Neural cell (in vitro differentiated cells): ENCODE data around the gene ECI1. TPM values are rescaled to one million over a fixed set of nuclear protein-coding genes. Genes with fewer than 3 reads are reported as not detected.
"Not testable (repeated sequence)": the region's sequence is repeated elsewhere in the genome, so short reads cannot be mapped to it uniquely, and the experiment has no call there.

Experiments used
- H2AFZ ChIP-seq: fragments of 200-600, 300-800 bp; sonication (generic), shearing (Covaris generic); 2 replicates; pipeline ENCODE4 v1.6.0; 2014; ENCODE audit warnings: low read depth, mild to moderate bottlenecking, antibody characterized with exemption, low read length, moderate library complexity
- H3F3A ChIP-seq: fragments of 200-600 bp; shearing (Covaris generic); 2 replicates; pipeline ENCODE4 v1.6.1; 2016; ENCODE audit warnings: mild to moderate bottlenecking, moderate library complexity, mixed read lengths, antibody characterized with exemption, low read length; ENCODE audit not compliant: insufficient read depth, poor library complexity, severe bottlenecking
- H3K27ac ChIP-seq: fragments of 200-600, 300-800 bp; sonication (generic), shearing (Covaris generic); 2 replicates; pipeline ENCODE4 v1.5.1; 2014; ENCODE audit warnings: mild to moderate bottlenecking, low read length, moderate library complexity
- H3K27me3 ChIP-seq: fragments of 300-800, 200-600 bp; sonication (generic), shearing (Covaris generic); 2 replicates; pipeline ENCODE4 v1.6.0; 2014; ENCODE audit warnings: mild to moderate bottlenecking, low read depth, low read length, moderate library complexity; ENCODE audit not compliant: insufficient read depth
- H3K36me3 ChIP-seq: fragments of 300-800, 200-600 bp; sonication (generic), shearing (Covaris generic); 2 replicates; pipeline ENCODE4 v1.5.1; 2014; ENCODE audit warnings: mild to moderate bottlenecking, antibody characterized with exemption, low read length, moderate library complexity; ENCODE audit not compliant: insufficient read depth
- H3K4me2 ChIP-seq: fragments of 300-800, 200-600 bp; sonication (generic), shearing (Covaris generic); 2 replicates; pipeline ENCODE4 v1.6.0; 2014; ENCODE audit warnings: mild to moderate bottlenecking, low read length
- H3K4me3 ChIP-seq: fragments of 300-800, 200-600 bp; sonication (generic), shearing (Covaris generic); 2 replicates; pipeline ENCODE4 v1.5.1; 2014; ENCODE audit warnings: mild to moderate bottlenecking, low read length, moderate library complexity
- H3K79me2 ChIP-seq: fragments of 200-600 bp; shearing (Covaris generic); replicated peaks from 2 replicates; pipeline ENCODE4 v1.6.0; 2014; ENCODE audit warnings: mild to moderate bottlenecking, low read length, moderate library complexity; ENCODE audit not compliant: insufficient read depth
- H3K9ac ChIP-seq: fragments of 300-800, 200-600 bp; sonication (generic), shearing (Covaris generic); 2 replicates; pipeline ENCODE4 v1.6.1; 2016; ENCODE audit warnings: mild to moderate bottlenecking, low read length, mixed read lengths
- H3K9me2 ChIP-seq: fragments of 200-600 bp; shearing (Covaris generic); 2 replicates; pipeline ENCODE4 v1.6.1; 2016; ENCODE audit warnings: mild to moderate bottlenecking, low read length, mixed read lengths; ENCODE audit not compliant: insufficient read depth
- H3K9me3 ChIP-seq: fragments of 200-600, 300-800 bp; sonication (generic), shearing (Covaris generic); 2 replicates; pipeline ENCODE4 v1.6.1; 2016; ENCODE audit warnings: mild to moderate bottlenecking, mixed run types, low read length, moderate library complexity, mixed read lengths
- H4K20me1 ChIP-seq: fragments of 200-600 bp; shearing (Covaris generic); 2 replicates; pipeline ENCODE4 v1.6.1; 2016; ENCODE audit warnings: mild to moderate bottlenecking, mixed run types; ENCODE audit not compliant: insufficient read depth
- CTCF ChIP-seq: fragments of 450-650 bp; IDR thresholded peaks from 2 replicates; pipeline ENCODE4 v1.5.1; 2014; ENCODE audit warnings: antibody characterized with exemption, mild to moderate bottlenecking, moderate library complexity; ENCODE audit not compliant: poor library complexity, severe bottlenecking
- EP300 ChIP-seq: fragments of 450-650 bp; conservative IDR thresholded peaks from 2 replicates; pipeline ENCODE4 v1.6.1; 2014; ENCODE audit warnings: antibody characterized with exemption, mild to moderate bottlenecking, moderate library complexity; ENCODE audit not compliant: poor library complexity, severe bottlenecking
- EZH2 ChIP-seq: fragments of 200-600, 300-800 bp; shearing (Covaris generic), sonication (generic); IDR thresholded peaks from 2 replicates; pipeline ENCODE4 v1.6.1; 2014; ENCODE audit warnings: antibody characterized with exemption, low read length, borderline replicate concordance, mild to moderate bottlenecking; ENCODE audit not compliant: insufficient read depth, poor library complexity, severe bottlenecking
- MXI1 ChIP-seq: fragments of 450-650 bp; conservative IDR thresholded peaks from 2 replicates; pipeline ENCODE4 v1.6.1; 2014; ENCODE audit warnings: antibody characterized with exemption, mild to moderate bottlenecking; ENCODE audit not compliant: poor library complexity, severe bottlenecking
- POLR2AphosphoS5 ChIP-seq: IDR thresholded peaks from 2 replicates; pipeline ENCODE4 v1.6.1; 2012
- RAD21 ChIP-seq: fragments of 450-650 bp; conservative IDR thresholded peaks from 2 replicates; pipeline ENCODE4 v1.6.1; 2014; ENCODE audit warnings: antibody characterized with exemption, mild to moderate bottlenecking, moderate library complexity
- REST ChIP-seq: IDR thresholded peaks from 2 replicates; pipeline ENCODE4 v1.6.1; 2012; ENCODE audit warnings: borderline replicate concordance
- SMC3 ChIP-seq: fragments of 450-650 bp; conservative IDR thresholded peaks from 2 replicates; pipeline ENCODE4 v1.6.1; 2014; ENCODE audit warnings: antibody characterized with exemption, mild to moderate bottlenecking, moderate library complexity; ENCODE audit not compliant: poor library complexity
- TAF1 ChIP-seq: IDR thresholded peaks from 2 replicates; pipeline ENCODE4 v1.6.1; 2012; ENCODE audit warnings: low read depth
- polyA plus RNA-seq: library from polyadenylated mRNA; depleted of rRNA; stranded (reverse); fragments of >200 nt; gene quantifications from 2 replicates; pipeline ENCODE4 v1.2.3, GENCODE V29; 2014

Gene ECI1
- polyA plus RNA-seq, 1 donor from 2014 or later, result 35.3 TPM

GRCh38 chr16:2260250-2260649 is 8.9 kb upstream of the ECI1 start:
- TF ChIP-seq CTCF (no peak), SMC3 (no peak), MXI1 (no peak), POLR2AphosphoS5 (no peak), REST (no peak), RAD21 (no peak), TAF1 (no peak), EZH2 (no peak)
- Histone ChIP-seq H2AFZ (no peak overlapping the region), H3K9me2 (no peaks in the 10 kb centered on the region), H3K79me2 (peaks cover 18% of the 10 kb centered on the region), H3K36me3 (peaks cover 9% of the 10 kb centered on the region), H3K9me3 (no peaks in the 10 kb centered on the region), H3K27me3 (no peaks in the 10 kb centered on the region), H4K20me1 (no peaks in the 10 kb centered on the region), H3K27ac (no peak overlapping the region), H3F3A (no peaks in the 10 kb centered on the region), H3K4me2 (no peak overlapping the region), H3K4me3 (no peak overlapping the region), H3K9ac (no peak overlapping the region)

- not testable (repeated sequence) for H3F3A ChIP-seq, H3K4me3 ChIP-seq, H3K79me2 ChIP-seq, H3K4me2 ChIP-seq, H3K36me3 ChIP-seq, H4K20me1 ChIP-seq, H2AFZ ChIP-seq, H3K9ac ChIP-seq, H3K9me2 ChIP-seq, H3K27ac ChIP-seq, H3K9me3 ChIP-seq, H3K27me3 ChIP-seq
These were observed 7.1 kb upstream of the ECI1 start for GRCh38 chr16:2258530-2258929.

- Histone ChIP-seq H3K9ac (no peak overlapping the region), H3F3A (no peaks in the 10 kb centered on the region), H3K9me3 (no peaks in the 10 kb centered on the region), H4K20me1 (no peaks in the 10 kb centered on the region), H3K79me2 (no peaks in the 10 kb centered on the region), H3K27me3 (no peaks in the 10 kb centered on the region), H3K27ac (no peak overlapping the region), H3K36me3 (peaks cover 9% of the 10 kb centered on the region), H2AFZ (no peak overlapping the region), H3K9me2 (no peaks in the 10 kb centered on the region), H3K4me3 (no peak overlapping the region), H3K4me2 (no peak overlapping the region)
- no peak for TF ChIP-seq TAF1
- no peak for TF ChIP-seq CTCF
- no peak for TF ChIP-seq EP300
- TF ChIP-seq MXI1, result no peak
- no peak for TF ChIP-seq REST
- TF ChIP-seq POLR2AphosphoS5, result no peak
- no peak for TF ChIP-seq SMC3
These were observed 6.3 kb upstream of the ECI1 start for GRCh38 chr16:2257726-2258125.
